HG02763 (cell line): Measurements from ENCODE around the gene CNP.
"Not testable (repeated sequence)": the region's sequence is repeated elsewhere in the genome, so short reads cannot be mapped to it uniquely, and the experiment has no call there.

ENCODE experiments used
- ATAC-seq: cut with Tn5 transposase; IDR thresholded peaks from one replicate; pipeline ENCODE4 v1.9.1; 2021; ENCODE audit warnings: mild to moderate bottlenecking, moderate library complexity; ENCODE audit not compliant: unreplicated experiment

Gene CNP

DNA sequence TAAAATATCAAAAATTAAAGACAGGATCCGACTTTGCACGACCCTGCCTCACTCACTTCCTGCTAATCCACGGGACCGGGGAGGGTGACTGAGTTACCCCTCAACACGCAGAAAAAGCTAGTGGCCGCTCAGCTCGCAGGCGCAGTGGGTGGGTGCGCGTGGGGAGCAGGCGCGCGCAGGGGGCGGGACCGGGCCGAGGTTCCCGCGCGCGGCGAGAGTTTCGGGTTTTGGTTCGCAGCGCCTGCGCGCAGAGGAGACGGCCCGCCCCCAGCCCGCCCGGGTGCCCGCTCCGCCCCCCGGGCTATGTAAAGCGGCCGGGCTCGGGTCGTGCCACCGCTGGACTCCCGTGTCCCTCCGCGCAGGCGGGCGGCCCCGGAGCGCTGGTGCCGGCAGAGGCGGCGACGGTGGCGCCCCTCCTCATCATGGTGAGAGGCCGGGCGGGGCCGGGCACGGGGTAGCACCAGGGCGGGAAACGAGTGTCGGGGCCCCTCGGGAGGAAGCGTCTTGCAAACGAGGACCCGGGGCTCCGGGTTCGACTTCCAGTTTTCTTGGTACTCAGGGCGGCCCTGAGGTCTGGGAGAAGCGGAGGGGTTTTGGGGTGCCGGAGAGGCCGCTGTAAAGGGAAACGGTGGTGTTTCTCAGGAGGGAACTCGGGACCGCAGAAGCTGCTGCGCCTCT lies at the start of gene CNP:
CNP (plus strand) TSS at position 333 of the 678 bp plus-strand sequence; CDS start at position 423, 90 bp downstream.
- peak; percentile 72 for ATAC-seq

DNA sequence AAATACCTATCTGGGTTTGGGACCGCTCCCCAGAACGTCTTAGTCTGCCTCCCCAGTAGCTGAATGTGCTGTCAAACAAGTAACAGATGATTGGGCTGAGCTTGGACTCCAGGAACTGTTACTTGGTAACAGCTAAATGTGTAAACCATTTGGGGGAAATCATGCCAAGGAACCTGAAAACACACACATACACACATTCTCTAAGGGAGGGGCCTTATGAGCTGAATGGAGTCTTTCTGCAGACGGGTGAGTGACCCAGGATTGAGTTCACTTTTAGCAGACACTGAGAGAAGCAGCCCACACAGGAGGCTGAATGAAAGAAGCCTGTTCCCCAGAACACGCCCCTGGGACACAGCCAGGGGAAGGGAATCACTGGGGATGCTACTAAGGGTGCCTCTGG lies 49.4 kb upstream of the CNP start:
- ATAC-seq, result no peak

DNA sequence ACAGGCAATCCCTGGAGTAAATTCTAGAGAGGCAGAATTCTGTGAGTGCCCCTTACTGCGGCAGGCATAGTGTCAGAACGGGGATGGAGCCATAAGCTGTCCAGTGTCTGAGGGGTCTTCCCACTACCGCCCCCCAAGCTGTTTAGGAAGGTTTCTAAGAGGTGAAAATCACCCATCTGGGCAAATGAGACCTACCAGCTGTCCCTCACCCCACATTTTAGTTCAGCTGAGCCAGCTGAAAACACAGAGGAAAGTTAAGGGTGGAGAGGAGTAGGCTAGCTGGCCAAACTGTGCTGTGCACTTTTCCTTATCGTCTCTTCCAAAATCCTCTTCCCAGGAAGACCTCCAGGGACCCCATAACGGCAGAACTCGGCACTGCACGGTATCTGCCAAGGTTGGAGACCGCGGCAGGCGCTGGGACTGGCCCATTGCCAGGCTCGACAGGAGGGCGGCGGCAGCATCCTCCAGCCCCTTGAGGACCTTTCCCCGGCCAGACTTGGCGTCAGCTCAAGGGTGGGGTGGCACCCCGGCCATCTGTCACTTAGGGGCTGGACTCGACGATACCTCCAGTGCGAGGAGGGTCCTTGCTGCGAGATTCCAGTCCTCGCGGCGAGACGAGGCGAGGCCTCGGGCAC lies 48.8 kb upstream of the CNP start:
- ATAC-seq, result no peak

DNA sequence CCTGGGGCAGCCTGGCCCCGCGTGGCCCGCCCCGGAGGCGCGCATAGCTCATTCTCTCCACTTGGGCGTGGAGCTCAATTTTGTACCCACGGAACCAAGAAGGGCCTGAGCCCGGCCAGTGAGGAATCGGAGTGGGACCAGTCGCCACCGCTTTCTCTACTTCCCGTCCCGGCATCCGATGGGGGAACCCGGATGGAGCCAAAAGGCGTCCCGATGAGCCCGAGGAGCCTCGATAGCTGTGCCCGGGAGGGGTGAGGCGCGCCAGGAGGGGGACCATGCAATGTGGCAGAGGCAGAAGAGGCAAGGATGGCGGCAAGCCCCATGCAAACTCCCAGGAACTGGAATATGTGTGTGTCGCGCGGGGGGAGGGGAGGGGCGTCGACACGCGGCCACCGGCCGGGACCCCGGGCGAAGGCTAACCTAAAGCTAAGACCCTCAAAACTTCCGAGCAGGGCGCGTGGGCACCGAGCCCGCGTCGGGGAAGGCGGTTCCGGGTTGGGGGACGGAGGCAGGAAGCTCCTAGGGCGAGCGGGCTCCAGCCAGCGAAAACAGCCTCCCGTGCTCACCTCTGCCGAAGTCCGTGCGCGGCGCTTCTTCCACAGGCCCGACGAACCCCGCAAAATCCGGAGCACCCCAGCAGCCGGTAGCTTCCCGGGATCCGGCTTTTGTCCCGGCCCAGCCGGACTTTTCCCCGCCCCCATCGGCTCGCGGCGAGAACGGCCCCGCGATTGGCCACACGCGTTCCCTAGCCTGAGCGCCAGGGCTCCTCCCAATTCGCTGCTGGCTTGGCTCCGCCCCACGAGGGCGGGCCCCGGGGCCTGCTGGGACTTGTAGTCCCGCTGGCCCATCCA lies 48.1 kb upstream of the CNP start, which contains the start of gene ACLY:
ACLY (minus strand) TSS at position 638 of the 851 bp plus-strand sequence. CDS start 5,078 bp downstream, outside the sequence.
- peak; percentile 95 for ATAC-seq

DNA sequence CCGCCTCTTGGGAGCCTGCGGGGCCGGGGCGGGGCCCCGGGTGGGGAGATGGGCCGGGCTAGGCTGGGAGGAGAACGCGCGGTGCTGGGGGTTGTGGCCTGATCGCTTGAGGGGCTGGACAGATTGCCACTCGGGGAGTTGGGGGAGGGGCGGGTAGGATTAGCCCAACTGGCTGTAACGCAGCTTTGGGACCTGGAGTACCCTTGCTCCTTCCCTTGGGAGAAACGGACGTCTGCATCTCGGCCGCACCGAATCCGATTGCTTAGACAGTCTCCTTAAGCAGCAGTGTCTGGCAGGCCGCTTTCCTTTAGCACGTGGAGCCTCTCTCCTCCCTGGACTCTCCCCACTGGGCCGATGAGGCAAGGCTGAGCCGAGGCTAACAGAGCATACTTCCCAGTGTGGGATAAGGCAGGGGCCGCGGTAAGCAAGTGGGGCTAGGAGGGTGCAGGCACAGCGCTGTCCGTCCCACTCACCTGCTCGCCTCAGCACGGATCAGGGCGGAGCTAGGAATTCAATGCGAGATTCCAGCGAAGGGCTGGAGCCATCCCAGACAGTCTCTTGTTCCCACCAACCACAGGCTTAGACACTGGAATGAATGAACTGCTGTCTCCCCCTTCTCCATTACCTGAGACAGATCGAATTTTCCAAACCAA lies 47.3 kb upstream of the CNP start:
- no peak for ATAC-seq

DNA sequence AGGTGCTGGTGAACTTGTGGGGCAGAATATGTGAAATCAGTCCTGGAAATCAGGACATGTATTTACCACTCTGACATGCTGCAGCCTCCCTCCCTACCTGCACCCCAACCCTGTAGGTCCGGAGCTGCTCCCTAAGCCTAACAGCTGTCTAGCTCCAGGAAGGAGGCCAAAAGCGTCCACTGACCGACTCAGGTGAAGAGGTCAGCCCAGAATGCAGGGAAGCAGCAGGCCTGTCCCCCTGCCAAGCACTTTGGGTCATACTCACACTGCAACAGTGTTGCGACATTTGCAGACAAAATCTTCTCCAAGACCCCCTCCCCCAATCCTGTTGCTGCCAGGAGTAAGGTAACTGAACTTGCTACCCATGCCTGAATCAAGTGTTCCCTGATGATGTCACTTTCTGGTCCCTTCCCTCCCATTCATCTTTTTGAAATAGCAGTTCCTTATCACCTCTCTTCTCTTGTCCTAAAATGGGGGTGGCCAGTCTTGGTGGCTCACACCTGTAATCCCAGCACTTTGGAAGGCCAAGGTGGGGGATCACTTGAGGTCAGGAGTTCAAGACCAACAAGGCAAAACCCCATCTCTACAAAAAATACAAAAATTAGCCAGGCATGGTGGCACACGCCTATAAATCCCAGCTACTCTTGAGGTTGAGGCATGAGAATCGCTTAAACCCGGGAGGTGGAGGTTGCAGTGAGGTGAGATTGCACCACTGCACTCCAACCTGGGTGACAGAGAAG lies 46.6 kb upstream of the CNP start:
- ATAC-seq, result no peak

DNA sequence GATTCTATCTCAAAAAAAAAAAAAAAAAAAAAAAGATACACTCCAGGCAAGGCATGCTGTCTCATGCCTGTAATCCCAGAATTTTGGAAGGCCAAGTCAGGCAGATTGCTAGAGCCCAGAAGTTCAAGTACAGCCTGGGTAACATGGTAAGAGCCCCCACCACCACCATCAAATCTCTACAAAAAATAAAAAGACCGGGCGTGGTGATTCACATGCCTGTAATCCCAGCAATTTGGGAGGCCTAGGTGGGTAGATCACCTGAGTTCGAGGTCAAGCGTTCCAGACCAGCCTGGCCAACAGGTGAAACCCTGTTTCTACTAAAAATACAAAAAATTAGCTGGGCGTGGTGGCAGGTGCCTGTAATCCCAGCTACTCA lies 46.0 kb upstream of the CNP start:
- no peak for ATAC-seq

DNA sequence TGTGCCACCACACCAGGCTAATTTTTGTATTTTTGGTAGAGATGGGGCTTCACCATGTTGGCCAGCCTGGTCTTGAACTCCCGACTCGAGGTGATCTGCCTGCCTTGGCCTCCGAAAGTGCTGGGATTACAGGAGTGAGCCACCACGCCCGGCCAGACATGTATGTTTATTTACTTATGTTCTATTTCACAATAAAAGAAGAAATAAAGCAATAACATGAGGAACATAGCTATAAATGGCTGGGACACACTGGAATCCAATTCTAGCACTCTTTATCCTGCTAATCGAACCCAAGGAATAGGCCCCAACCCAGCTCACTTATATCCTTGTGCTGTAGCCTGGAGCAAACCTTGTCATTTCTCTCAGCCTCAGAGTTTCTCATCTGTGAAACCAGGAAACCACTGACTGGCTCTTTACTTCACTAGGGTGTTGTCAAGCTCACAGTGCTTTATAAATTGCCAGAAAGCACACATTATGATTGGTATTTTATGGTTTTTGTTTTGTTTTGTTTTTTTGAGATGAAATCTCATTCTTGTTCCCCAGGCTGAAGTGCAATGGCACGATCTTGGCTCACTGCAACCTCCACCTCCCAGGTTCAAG lies 40.5 kb upstream of the CNP start:
- no peak for ATAC-seq

DNA sequence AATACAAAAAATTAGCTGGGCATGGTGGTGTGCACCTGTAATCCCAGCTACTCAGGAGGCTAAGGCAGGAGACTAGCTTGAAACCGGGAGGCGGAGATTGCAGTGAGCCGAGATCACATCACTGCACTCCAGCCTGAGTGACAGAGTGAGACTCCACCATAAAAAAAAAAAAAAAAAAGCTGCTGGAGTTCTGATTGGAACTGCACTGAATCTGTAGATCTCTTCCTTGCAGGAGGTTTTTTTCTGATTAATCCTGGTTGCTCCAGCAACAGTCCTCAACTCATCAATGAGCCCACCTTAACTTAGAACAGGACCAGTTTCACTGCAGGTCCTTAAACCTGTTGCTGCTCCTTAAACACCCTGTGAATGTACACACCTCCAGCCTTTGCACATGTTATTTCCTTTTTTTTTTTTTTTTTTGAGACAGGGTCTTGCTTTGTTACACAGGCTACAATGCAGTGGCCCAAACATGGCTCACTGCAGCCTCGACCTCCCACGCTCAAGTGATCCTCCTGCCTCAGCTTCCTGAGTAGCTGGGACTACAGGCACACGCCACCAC lies 37.8 kb upstream of the CNP start:
- no peak for ATAC-seq

DNA sequence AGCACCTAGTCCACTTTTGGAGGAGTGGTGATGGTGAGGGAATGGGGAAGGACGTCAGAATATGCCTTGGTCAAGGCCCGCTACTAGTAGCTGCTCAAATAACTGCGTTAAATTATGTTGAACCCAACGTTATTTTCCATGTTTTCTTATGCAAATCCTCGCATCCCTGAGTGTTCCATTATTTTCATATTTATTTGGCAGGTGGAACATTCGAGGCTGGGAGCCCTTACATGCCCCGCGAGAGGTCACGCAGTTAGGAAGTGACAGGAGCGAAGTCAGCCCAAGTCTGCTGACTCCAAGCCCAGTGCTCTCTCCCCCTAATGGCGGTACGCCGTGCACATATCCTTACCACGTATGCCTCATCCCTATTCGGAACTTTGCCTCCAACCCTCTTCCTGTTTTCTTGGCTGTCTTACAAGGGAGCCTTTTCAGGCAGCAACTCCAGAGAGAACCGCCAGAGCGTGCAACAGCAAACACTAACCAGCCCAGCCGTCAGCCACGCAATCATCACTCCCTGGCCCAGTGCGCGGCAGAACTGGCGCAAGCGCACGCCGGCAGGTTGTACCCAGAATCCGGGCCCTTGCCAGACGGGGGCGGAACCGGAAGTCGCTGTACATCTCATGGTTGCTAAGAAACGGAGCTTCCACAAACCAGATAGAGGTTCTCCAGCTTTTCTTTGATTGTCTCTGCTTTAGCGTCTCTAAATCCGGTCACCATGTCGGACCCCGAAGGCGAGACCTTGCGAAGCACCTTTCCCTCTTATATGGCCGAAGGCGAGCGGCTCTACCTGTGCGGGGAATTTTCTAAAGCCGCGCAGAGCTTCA lies 36.4 kb upstream of the CNP start, which contains the start of gene ODAD4:
ODAD4 (plus strand) TSS at position 609 of the 824 bp plus-strand sequence; CDS start at position 716, 107 bp downstream.
- peak; percentile 91 for ATAC-seq

DNA sequence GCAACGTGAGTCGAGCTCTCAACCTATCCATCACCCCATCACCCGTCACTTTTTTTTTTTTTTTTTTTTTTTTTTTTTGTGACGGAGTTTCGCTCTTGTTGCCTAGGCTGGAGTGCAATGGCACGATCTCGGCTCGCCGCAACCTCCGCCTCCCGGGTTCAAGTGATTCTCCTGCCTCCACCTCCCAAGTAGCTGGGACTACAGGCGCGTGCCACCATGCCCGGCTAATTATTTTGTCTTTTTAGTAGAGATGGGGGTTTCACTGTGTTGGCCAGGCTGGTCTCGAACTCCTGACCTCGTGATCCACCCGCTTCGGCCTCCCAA lies 35.8 kb upstream of the CNP start:
- peak; percentile 23 for ATAC-seq

DNA sequence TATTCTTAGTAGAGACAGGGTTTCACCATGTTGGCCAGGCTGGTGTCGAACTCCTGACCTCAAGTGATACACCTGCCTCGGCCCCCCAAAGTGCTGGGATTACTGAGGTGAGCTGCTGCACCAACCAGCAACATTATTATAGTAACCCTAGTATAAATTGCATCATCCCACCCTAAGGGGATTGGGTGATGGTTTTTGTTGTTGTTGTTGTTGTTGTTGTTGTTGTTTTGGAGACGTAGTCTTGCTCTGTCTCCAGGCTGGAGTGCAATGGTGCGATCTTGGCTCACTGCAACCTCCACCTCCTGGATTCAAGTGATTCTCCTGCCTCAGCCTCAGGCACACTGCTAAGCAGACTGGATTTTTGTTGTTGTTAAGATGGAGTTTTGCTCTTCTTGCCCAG lies 34.9 kb upstream of the CNP start:
- ATAC-seq, result not testable (repeated sequence)

DNA sequence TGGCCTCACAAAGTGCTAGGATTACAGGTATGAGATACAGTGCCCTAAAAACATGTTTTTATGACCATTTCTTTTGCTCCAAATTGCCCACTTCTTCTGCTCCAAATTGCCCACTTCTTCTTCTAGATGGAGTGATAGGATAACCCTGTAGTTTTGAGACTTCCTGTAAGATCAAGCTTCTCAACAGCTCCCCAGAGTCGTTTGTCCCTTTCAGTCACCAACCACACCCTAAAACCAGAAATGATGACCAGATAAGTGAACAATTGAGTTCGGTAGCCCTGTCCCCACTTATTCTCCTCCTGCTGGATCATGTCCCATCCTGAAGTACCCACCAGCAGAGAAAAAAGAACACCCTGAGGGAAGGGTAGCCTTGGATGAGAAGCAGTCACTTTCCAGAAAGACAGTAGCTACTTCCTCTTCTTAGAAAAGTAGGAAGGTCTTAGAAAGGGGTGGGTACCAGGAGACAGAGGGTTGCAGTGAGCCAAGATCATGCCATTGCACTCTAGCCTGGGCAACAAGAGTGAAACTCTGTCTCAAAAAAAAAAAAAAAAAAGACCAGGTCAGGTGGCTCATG lies 33.7 kb upstream of the CNP start:
- ATAC-seq, result no peak

DNA sequence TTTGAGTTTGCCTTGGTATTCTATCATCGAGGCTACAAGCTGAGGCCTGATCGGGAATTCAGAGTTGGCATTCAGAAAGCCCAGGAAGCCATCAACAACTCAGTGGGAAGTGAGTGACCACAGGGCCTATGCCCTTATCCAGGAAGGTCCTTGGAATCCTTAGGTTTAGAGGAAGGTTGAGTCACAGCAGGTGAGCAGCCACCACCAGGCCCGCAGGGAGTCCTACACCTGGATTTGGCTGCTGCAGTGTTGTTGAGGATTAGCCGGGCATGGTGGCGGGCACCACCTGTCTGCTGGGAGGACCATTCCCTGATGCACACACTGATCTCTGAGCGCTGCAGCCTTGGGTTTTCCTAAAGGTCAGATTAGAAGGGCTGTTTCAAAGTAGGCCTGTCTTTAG lies 31.0 kb upstream of the CNP start:
- no peak for ATAC-seq

DNA sequence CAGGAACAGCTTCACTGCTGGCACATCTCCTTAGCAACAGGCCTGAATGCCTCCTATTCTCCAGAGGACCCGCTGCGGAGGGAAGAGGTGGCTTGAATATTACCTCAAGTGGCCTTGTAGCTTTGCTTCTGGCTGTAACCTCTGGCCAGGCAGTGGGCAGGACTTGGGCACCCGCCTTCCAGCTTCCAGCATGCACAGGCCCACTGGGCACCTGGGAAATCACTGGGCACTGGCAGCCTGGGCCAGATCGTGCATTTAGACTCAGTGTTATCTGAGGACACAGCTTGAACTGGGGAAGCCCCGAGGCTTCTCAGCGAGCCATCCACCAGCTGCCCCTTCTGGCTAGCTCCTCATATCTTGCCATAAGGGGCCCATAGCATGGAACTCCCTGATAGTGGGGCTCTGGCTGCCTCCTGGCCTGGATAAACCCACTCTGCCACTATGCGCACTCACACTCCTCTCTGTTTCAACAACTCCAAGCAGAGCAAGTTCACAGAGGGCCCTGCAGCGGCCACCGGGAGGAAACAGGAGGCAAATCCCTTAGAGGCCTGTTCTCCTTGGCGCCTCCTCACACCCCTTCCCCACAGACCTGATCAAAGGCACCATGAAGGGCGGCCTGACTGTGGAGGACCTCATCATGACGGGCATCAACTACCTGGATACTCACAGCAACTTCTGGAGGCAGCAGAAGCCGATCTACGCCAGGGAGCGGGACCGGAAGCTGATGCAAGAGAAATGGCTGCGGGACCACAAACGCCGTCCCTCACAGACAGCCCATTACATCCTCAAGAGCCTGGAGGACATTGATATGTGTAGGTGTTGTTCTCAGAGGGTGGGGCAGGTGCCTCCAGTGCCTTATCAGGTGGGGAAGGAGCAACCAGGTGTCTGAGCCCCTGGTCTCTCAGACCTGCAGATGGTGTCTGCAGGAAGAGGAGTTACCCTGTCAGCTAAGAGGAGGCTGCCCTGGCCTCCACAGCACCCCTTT lies 28.3 kb upstream of the CNP start:
- ATAC-seq, result no peak

DNA sequence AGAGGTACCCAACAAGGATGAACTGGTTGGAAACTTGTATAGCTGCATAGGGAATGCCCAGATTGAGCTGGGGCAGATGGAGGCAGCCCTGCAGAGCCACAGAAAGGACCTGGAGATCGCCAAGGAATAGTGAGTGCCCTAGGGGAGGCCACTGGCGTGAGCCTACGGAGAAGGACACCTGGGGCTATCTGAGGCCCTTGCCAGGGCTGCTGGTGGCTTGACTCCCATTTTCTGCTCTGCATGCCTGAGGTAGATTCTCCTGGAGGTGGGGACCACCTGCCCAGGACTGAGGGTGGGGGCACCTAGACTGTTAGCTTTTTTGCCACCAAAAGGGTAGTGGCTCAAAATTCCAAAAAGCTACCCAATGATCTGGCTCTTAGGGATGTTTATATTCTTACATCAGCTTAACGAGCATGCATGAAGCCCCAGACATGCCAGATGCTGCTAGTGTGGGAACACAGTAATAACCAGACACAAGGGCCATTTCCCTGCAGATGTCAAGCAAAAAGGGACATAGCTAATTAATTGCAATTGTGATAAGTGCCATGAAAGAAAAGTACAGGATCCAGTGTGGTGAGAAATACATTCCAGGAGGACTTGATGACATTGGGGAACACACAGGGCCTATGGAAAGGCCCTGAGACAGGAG lies 27.4 kb upstream of the CNP start:
- ATAC-seq, result no peak

DNA sequence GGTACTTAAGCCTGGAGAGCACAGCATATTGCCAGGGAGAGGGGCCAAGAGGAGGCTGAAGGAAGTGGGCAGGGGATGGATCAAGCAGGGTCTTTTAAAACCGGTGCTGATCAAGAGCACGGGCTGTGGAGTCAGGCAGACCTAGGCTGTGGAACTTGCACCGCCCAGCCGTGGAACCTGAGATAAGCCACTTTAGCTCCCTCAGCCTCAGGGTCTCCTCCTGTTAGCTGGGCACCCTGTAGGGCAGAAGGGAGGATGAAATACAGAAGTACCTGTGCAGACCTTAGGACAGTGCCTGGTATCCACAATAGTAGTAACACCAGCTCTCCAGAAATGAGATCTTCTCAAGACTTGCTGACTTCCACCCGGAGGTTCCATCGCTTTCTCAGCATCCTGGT lies 26.9 kb upstream of the CNP start:
- ATAC-seq, result no peak
